Skeletal muscle tissue (tissue), 5 donors: ENCODE data around the gene GPR137. TPM values are rescaled to one million over a fixed set of nuclear protein-coding genes. Genes with fewer than 3 reads are reported as not detected.

Source experiments
- H3K27ac ChIP-seq: one replicate; pipeline ENCODE4 v1.7.0; 2013; ENCODE audit warnings: mild to moderate bottlenecking, low read depth, low read length, inconsistent platforms
- H3K27me3 ChIP-seq, 3 donors: one replicate each; pipeline ENCODE4 v1.7.0; 2013; ENCODE audit warnings: low read length in 3 of 3; ENCODE audit not compliant: control insufficient read depth in 3 of 3, insufficient read depth in 3 of 3
- H3K36me3 ChIP-seq, 3 donors: one replicate each; pipeline ENCODE4 v1.7.0; 2013; ENCODE audit warnings: low read length in 3 of 3; ENCODE audit not compliant: control insufficient read depth in 3 of 3, insufficient read depth in 3 of 3
- H3K4me1 ChIP-seq, 3 donors: one replicate each; pipeline ENCODE4 v1.7.0; 2013; ENCODE audit warnings: low read length in 3 of 3, mild to moderate bottlenecking in 3 of 3; ENCODE audit not compliant: control insufficient read depth in 3 of 3, insufficient read depth in 3 of 3
- H3K4me3 ChIP-seq, 3 donors: one replicate each; pipeline ENCODE4 v1.7.0; 2013; ENCODE audit warnings: low read length in 3 of 3
- H3K9ac ChIP-seq, 3 donors: one replicate each; pipeline ENCODE4 v1.7.0; 2013; ENCODE audit warnings: low read length in 3 of 3, mild to moderate bottlenecking in 3 of 3, moderate library complexity in 2 of 3, low read depth in 1 of 3
- H3K9me3 ChIP-seq, 3 donors: one replicate each; pipeline ENCODE4 v1.7.0; 2013; ENCODE audit warnings: low read length in 3 of 3; ENCODE audit not compliant: control insufficient read depth in 3 of 3
- small RNA-seq: library from RNA; depleted of rRNA; stranded (forward); fragments of <200 nt; gene quantifications from one replicate; pipeline ENCODE3, GENCODE V24; 2014
- total RNA-seq: library from RNA; depleted of rRNA; stranded (reverse); fragments of >200 nt; gene quantifications from one replicate; pipeline ENCODE4 v1.2.3, GENCODE V29; 2014
- donor health status: Osteomylitis.

The GPR137 gene
- total RNA-seq, 1 donor from 2014 or later, result 6.3 TPM

- H3K4me3 ChIP-seq, result no peak overlapping the region
- no peak overlapping the region for H3K9ac ChIP-seq
- H3K27ac ChIP-seq, result no peak overlapping the region
- peaks cover 0 to under 1% (median under 1%) of the 10 kb centered on the region in 3 donors for H3K36me3 ChIP-seq
- H3K27me3 ChIP-seq, result no peaks in the 10 kb centered on the region
- peaks cover 15 to 20% (median 15%) of the 10 kb centered on the region in 3 donors for H3K4me1 ChIP-seq
- H3K9me3 ChIP-seq, result no peaks in the 10 kb centered on the region
Observed at GRCh38 chr11:64327993-64328392, 42.3 kb downstream of the GPR137 start.

DNA sequence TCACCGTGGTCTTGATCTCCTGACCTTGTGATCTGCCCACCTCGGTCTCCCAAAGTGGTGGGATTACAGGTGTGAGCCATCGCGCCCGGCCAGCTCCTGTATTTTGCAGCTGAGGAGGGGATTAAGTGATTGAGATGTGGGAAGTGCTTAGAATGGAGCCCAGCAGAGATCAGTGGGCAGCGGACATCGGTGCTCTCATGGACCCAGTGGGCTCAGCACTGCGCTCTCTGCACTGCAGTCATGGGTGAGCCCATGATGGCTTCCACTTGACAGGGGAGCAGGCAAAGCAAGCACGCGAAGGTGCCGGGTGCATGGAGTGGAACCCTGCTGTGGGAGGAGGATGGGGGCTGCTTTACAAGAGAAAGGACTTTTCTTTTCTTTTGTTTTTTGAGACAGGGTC, 45.2 kb downstream of the GPR137 start:
- Histone ChIP-seq H3K4me1 (peaks cover 15 to 20% (median 15%) of the 10 kb centered on the region in 3 donors), H3K9me3 (no peaks in the 10 kb centered on the region), H3K4me3 (no peak overlapping the region), H3K36me3 (no peaks in the 10 kb centered on the region), H3K9ac (no peak overlapping the region), H3K27me3 (no peaks in the 10 kb centered on the region), H3K27ac (no peak overlapping the region)

GRCh38 chr11:64331569-64332371, 46.1 kb downstream of the GPR137 start:
- H3K27me3 ChIP-seq, result no peaks in the 10 kb centered on the region
- H3K9ac ChIP-seq, result peak overlapping the region in 1 of 3 donors; percentile 40
- peaks cover 15 to 20% (median 15%) of the 10 kb centered on the region in 3 donors for H3K4me1 ChIP-seq
- H3K36me3 ChIP-seq, result no peaks in the 10 kb centered on the region
- H3K4me3 ChIP-seq, result peak overlapping the region in 1 of 3 donors; percentile 45
- no peak overlapping the region for H3K27ac ChIP-seq
- H3K9me3 ChIP-seq, result no peaks in the 10 kb centered on the region

DNA sequence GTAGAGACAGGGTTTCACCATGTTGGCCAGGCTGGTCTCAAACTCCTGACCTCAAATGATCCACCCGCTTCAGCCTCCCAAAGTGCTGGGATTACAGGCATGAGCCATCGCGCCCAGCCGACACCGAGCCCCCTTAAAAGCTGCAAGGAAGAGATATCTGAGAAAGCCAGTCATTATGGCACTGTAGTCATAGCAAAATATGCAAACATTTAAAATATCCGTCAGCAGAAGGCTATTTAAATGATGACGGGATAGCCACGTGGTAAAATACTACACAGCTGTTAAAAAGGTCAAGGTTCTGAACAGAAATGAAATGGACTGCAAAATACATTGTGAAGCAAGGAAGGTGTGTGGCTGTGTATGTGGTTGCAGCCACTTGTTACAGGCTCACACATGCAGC, 47.9 kb downstream of the GPR137 start:
- Histone ChIP-seq H3K36me3 (no peaks in the 10 kb centered on the region), H3K27ac (no peak overlapping the region), H3K4me3 (no peak overlapping the region), H3K27me3 (no peaks in the 10 kb centered on the region), H3K4me1 (peaks cover 15 to 20% (median 15%) of the 10 kb centered on the region in 3 donors), H3K9ac (no peak overlapping the region), H3K9me3 (no peaks in the 10 kb centered on the region)

DNA sequence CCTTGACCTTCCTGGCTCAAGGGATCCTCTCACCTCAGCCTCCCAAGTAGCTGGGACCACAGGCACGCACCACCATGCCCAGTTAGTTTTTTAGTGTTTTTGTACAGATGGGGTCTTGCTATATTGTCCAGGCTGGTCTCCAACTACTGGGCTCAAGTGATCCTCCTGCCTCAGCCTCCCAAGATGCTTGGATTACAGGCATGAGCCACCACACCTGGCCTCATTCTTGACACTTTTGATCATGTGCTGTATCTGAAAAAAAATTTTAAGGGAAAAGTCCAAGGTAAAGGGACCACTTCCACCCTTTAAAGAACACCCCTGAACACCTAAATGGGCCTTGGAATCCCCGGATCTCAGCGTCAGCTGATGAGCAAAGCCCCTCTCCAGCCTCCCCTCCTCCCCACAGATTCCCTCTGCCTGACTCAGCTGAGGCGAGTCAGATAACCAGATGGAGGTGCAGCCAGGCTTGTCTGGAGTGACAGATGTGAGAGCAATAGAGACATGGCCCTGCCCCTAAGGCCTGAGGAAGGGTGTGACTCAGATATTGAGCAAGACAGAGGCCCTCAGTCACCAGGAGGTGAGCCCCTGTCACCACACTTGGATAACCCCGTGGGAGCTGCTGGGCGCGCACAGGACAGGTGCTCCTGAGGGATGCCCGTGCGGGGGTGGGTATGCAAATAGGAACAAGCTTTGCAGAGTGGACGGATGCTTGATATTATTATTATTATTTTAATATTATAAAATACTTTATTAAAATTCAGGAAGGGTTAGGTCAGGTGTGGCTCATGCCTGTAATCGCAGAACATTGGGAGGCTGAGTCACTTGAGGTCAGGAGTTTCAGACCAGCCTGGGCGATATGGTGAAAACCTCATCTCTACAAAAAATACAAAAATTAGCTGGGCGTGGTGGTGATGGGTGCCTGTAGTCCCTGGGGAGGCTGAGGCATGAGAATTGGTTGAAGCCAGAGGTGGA, 49.4 kb downstream of the GPR137 start:
- no peaks in the 10 kb centered on the region for H3K9me3 ChIP-seq
- no peaks in the 10 kb centered on the region for H3K27me3 ChIP-seq
- no peak overlapping the region for H3K27ac ChIP-seq
- H3K4me1 ChIP-seq, result peaks cover 5 to 9% (median 6%) of the 10 kb centered on the region in 3 donors
- no peak overlapping the region for H3K9ac ChIP-seq
- H3K36me3 ChIP-seq, result no peaks in the 10 kb centered on the region
- H3K4me3 ChIP-seq, result no peak overlapping the region

GRCh38 chr11:64337538-64338249, 52.0 kb downstream of the GPR137 start:
- Histone ChIP-seq H3K9me3 (no peaks in the 10 kb centered on the region), H3K9ac (no peak overlapping the region), H3K36me3 (no peaks in the 10 kb centered on the region), H3K4me1 (peaks cover 6 to 7% (median 6%) of the 10 kb centered on the region in 3 donors), H3K27ac (no peak overlapping the region), H3K4me3 (no peak overlapping the region), H3K27me3 (no peaks in the 10 kb centered on the region)

DNA sequence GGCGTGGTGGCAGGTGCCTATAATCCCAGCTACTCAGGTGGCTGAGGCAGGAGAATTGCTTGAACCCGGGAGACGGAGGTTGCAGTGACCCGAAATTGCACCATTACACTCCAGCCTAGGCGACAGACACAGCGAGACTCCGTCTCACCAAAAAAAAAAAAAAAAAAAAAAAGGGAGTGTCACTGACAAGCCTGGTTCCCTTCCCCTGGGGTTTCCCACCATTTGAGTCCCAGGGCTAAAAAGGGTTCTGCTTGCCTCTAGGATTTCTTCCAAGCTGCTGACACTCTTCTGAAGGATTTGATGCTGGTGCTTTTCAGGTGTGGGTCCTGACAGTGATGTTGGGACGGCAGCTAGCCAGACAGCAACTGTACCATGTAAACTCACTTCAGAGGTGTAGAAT, 53.1 kb downstream of the GPR137 start:
- H3K36me3 ChIP-seq, result no peaks in the 10 kb centered on the region
- H3K9ac ChIP-seq, result no peak overlapping the region
- H3K9me3 ChIP-seq, result no peaks in the 10 kb centered on the region
- no peak overlapping the region for H3K27ac ChIP-seq
- H3K4me3 ChIP-seq, result no peak overlapping the region
- no peaks in the 10 kb centered on the region for H3K27me3 ChIP-seq
- H3K4me1 ChIP-seq, result peaks cover 6 to 11% (median 7%) of the 10 kb centered on the region in 3 donors

Small RNAs within 50 kb of the gene (small RNA-seq; reads per million reads assigned to genes)
- not detected for gene RF00019

Other genes with a start within 250 kb of the GPR137 start
- 0.52 TPM for gene FLRT1, start 249.9 kb upstream of the GPR137 start, total RNA-seq
- 91.9 TPM for gene MACROD1, start 119.7 kb upstream of the GPR137 start, total RNA-seq
- 69.9 TPM for gene STIP1, start 99.7 kb upstream of the GPR137 start, total RNA-seq
- 4.7 TPM for gene FERMT3, start 79.1 kb upstream of the GPR137 start, total RNA-seq
- 53.2 TPM for gene TRPT1, start 59.7 kb upstream of the GPR137 start, total RNA-seq
- gene NUDT22, start 59.6 kb upstream of the GPR137 start, total RNA-seq, result 17.2 TPM
- gene DNAJC4, start 55.3 kb upstream of the GPR137 start, total RNA-seq, result 18.8 TPM
- gene VEGFB, start 51.3 kb upstream of the GPR137 start, total RNA-seq, result 24.5 TPM
- 26.1 TPM for gene FKBP2, start 44.8 kb upstream of the GPR137 start, total RNA-seq
- gene PPP1R14B, start 38.9 kb upstream of the GPR137 start, total RNA-seq, result 95.0 TPM
- gene PLCB3, start 34.3 kb upstream of the GPR137 start, total RNA-seq, result 9.4 TPM
- gene BAD, start 1.2 kb upstream of the GPR137 start, total RNA-seq, result 23.5 TPM
- not detected for gene KCNK4, start 5.5 kb downstream of the GPR137 start, total RNA-seq
- gene CATSPERZ, start 14.5 kb downstream of the GPR137 start, total RNA-seq, result not detected
- 35.0 TPM for gene ESRRA, start 19.7 kb downstream of the GPR137 start, total RNA-seq
- gene TRMT112, start 31.7 kb downstream of the GPR137 start, total RNA-seq, result 247 TPM
- 144 TPM for gene PRDX5, start 32.3 kb downstream of the GPR137 start, total RNA-seq
- gene CCDC88B, start 54.4 kb downstream of the GPR137 start, total RNA-seq, result 2.6 TPM
- gene RPS6KA4, start 73.3 kb downstream of the GPR137 start, total RNA-seq, result 13.6 TPM